Esophagus (tissue), 2 donors: Measurements from ENCODE around the gene GLP1R. TPM values are rescaled to one million over a fixed set of nuclear protein-coding genes. Genes with fewer than 3 reads are reported as not detected.
"Not testable (repeated sequence)": the region's sequence is repeated elsewhere in the genome, so short reads cannot be mapped to it uniquely, and the experiment has no call there.

Experiments
- H3K27ac ChIP-seq, 2 donors: one replicate each; pipeline ENCODE4 v1.5.1; 2013; ENCODE audit warnings: low read depth in 2 of 2, mild to moderate bottlenecking in 2 of 2, inconsistent platforms in 1 of 2, low read length in 1 of 2, moderate library complexity in 1 of 2
- H3K27me3 ChIP-seq, 2 donors: one replicate each; pipeline ENCODE4 v1.6.1; 2013; ENCODE audit warnings: low read length in 2 of 2, control low read depth in 1 of 2, mild to moderate bottlenecking in 1 of 2; ENCODE audit not compliant: insufficient read depth in 2 of 2, control insufficient read depth in 1 of 2
- H3K36me3 ChIP-seq, 2 donors: one replicate each; pipeline ENCODE4 v1.6.1; 2013; ENCODE audit warnings: low read length in 1 of 2; ENCODE audit not compliant: control insufficient read depth in 2 of 2, insufficient read depth in 2 of 2
- H3K4me1 ChIP-seq, 2 donors: one replicate each; pipeline ENCODE4 v1.6.1; 2013; ENCODE audit warnings: low read length in 1 of 2; ENCODE audit not compliant: control insufficient read depth in 2 of 2, insufficient read depth in 2 of 2
- H3K4me3 ChIP-seq, 2 donors: one replicate each; pipeline ENCODE4 v1.5.1; 2013; ENCODE audit warnings: low read length in 2 of 2, mild to moderate bottlenecking in 2 of 2, low read depth in 1 of 2, moderate library complexity in 1 of 2
- H3K9me3 ChIP-seq, 2 donors: one replicate each; pipeline ENCODE4 v1.6.1; 2013; ENCODE audit warnings: mild to moderate bottlenecking in 2 of 2, low read depth in 1 of 2, low read length in 1 of 2, moderate library complexity in 1 of 2; ENCODE audit not compliant: control insufficient read depth in 2 of 2, insufficient read depth in 1 of 2
- WGBS, 2 donors: extraction: QIAGEN DNeasy Blood & Tissue Kit; methylation state at CpG; one replicate each; pipeline ENCODE4 v1.1.7; 2013; 5-methylcytosine and 5-hydroxymethylcytosine counted together
- polyA plus RNA-seq, 2 donors: library from polyadenylated mRNA; stranded (reverse); fragments of 200-250 nt; gene quantifications; one replicate each; pipeline ENCODE4 v1.2.3, GENCODE V29; 2013
- donor health status: healthy with polysubstance abuse.
- donor health status: Bipolar disorder and iron deficiency.

Gene GLP1R
- polyA plus RNA-seq, 2 donors: not detected

DNA sequence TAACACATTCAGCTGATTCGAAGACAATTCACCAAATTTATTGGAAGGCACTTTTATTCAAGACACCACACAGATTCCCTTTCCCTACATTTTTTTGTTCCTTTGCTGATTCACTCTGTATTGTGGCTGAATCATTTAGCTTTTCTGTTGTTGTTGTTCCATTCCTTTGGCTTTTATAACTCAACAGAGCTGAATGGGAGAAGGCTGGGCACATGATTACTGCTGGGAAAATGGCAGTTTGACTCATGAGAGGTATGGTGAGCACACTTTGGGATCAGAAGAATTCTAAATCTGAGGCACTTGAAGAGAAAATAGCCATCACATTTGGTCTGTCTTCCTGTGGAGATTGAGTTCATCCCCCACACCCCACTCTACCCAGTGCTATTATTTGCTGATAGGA lies 82.1 kb downstream of the GLP1R start:
- WGBS, 2 donors: 85 to 90% methylated on average over 1 of the region's 1 CpG
- Histone ChIP-seq H3K4me1 (no peaks in the 10 kb centered on the region), H3K27ac (no peak overlapping the region), H3K9me3 (no peaks in the 10 kb centered on the region), H3K27me3 (no peaks in the 10 kb centered on the region), H3K36me3 (no peaks in the 10 kb centered on the region), H3K4me3 (no peak overlapping the region)

DNA sequence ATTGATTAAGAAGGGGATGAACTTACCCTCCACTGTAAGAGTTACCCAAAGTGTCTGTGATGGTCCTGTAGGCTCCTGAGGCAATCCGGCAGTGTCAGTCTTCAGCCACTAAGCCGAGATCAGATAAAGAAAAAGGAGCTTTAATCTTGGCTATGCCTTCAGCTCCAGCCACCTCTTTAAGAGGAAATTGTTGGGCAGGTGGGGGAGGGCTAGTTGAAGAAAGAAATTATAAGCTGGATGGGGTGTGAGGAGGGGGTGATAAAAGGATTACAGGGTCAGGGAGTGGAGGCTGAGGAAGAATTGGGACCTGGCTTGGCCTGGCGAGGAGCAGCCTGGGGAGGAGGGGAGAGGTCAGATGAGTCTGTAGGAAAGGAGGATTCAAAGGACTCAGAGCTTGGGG lies 86.2 kb downstream of the GLP1R start:
- H3K9me3 ChIP-seq, H3K27me3 ChIP-seq, H3K4me3 ChIP-seq, H3K27ac ChIP-seq, H3K4me1 ChIP-seq, H3K36me3 ChIP-seq: not testable (repeated sequence)
- 58 to 63% methylated on average over 3 of the region's 3 CpGs for WGBS, 2 donors

DNA sequence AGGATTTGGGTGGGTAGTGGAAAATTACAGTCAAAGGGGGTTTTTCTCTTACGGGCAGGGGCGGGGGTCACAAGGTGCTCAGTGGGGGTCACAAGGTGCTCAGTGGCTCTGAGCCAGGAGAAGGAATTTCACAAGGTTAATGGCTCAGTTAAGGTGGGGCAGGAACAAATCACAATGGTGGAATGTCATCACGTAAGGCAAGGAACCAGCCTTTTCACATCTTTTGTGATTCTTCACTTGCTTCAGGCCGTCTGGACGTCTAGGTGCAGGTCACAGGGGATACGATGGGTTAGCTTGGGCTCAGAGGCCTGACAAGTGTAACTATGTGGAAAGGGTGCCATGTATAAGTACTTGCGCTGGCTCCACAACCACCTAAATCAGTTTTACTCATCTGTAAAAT lies 87.6 kb downstream of the GLP1R start:
- not testable (repeated sequence) for H3K9me3 ChIP-seq, H3K36me3 ChIP-seq, H3K4me1 ChIP-seq, H3K4me3 ChIP-seq, H3K27ac ChIP-seq, H3K27me3 ChIP-seq
- 64 to 67% methylated on average over 7 of the region's 7 CpGs for WGBS, 2 donors

DNA sequence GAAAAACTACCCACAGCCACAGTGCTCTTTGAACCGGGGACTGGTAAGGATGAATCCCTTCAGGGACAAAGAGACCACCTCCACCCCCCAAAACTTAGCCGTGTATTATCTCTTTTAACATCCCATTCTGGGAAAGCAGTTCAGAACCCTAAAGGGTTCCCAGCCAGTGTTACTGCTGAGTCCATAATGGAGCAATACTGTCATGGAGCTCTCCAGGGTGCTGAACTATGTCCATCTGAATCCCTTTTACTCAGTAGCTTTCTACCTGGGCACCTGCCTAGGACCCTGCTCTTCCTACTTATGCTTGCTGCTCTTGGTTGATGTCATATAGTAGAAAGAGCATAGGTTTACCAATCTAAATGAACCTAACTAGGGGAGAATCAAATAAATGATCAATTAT lies 88.7 kb downstream of the GLP1R start:
- Histone ChIP-seq H3K4me1 (no peaks in the 10 kb centered on the region), H3K4me3 (no peak overlapping the region), H3K27me3 (no peaks in the 10 kb centered on the region), H3K36me3 (no peaks in the 10 kb centered on the region), H3K9me3 (no peaks in the 10 kb centered on the region), H3K27ac (no peak overlapping the region)
- 14 to 25% methylated on average over 2 of the region's 2 CpGs for WGBS, 2 donors

Other genes starting within 250 kb of the GLP1R start
- gene SAYSD1, start 66.4 kb downstream of the GLP1R start, polyA plus RNA-seq: 1 to 10 TPM; 7.8 to 7.9 TPM
- 1 to 10 TPM; 2.5 to 2.7 TPM for gene KCNK5, start 180.7 kb downstream of the GLP1R start, polyA plus RNA-seq